ENCODE results near the gene CLEC4A.
"Not testable (repeated sequence)": the region's sequence is repeated elsewhere in the genome, so short reads cannot be mapped to it uniquely, and the experiment has no call there.

CLEC4A gene

GRCh38 chr12:8179989-8180585 lies 56.7 kb downstream of the CLEC4A start:
- not testable (repeated sequence) for H2BK12ac ChIP-seq (ENCODE audit: low read length); H2AK5ac ChIP-seq (ENCODE audit: low read length); H3K18ac ChIP-seq (ENCODE audit: low read length); H3K79me2 ChIP-seq (ENCODE audit: control insufficient read depth, insufficient read depth, low read length, poor library complexity); H2BK120ac ChIP-seq (ENCODE audit: insufficient read depth, low read length, poor library complexity); H3K4me3 ChIP-seq (ENCODE audit: low read depth, low read length); H3K14ac ChIP-seq (ENCODE audit: low read length); H3K4ac ChIP-seq (ENCODE audit: low read depth, low read length); H3K9me3 ChIP-seq (ENCODE audit: insufficient read depth, low read depth, low read length); H2BK5ac ChIP-seq (ENCODE audit: low read depth, low read length, poor library complexity); H3K27ac ChIP-seq (ENCODE audit: low read depth, low read length); H3K79me1 ChIP-seq (ENCODE audit: low read length); H3K23ac ChIP-seq (ENCODE audit: low read length); H3K27me3 ChIP-seq (ENCODE audit: insufficient read depth, low read length); H3K9ac ChIP-seq (ENCODE audit: low read length); H3K36me3 ChIP-seq (ENCODE audit: control insufficient read depth in 1 of 2, insufficient read depth in 2 of 2, low read length in 2 of 2); H3K4me1 ChIP-seq (ENCODE audit: control insufficient read depth in 1 of 2, insufficient read depth in 2 of 2, low read length in 2 of 2)
- Histone ChIP-seq H2AFZ (ENCODE audit: insufficient read depth, low read length, poor library complexity) (peak overlapping the region; percentile 63), H3K4me2 (ENCODE audit: low read length) (peak overlapping the region; percentile 65), H4K12ac (ENCODE audit: low read depth, low read length) (peak overlapping the region; percentile 90), H4K91ac (ENCODE audit: low read depth, low read length) (peak overlapping the region; percentile 14), H4K8ac (ENCODE audit: low read depth, low read length) (peak overlapping the region; percentile 92)
- WGBS (ENCODE audit: extremely low coverage, insufficient coverage, insufficient read length), result no CpG with 5 or more reads among the region's 43 CpGs
- peak; percentile 8 to 39 for DNase-seq

GRCh38 chr12:8181271-8181670 lies 57.9 kb downstream of the CLEC4A start:
- DNase-seq; H3K79me1 ChIP-seq (ENCODE audit: low read length); H3K9ac ChIP-seq (ENCODE audit: low read length); H3K4ac ChIP-seq (ENCODE audit: low read depth, low read length); H3K23ac ChIP-seq (ENCODE audit: low read length); H3K36me3 ChIP-seq (ENCODE audit: control insufficient read depth in 1 of 2, insufficient read depth in 2 of 2, low read length in 2 of 2); H4K91ac ChIP-seq (ENCODE audit: low read depth, low read length); H3K27me3 ChIP-seq (ENCODE audit: insufficient read depth, low read length); H3K18ac ChIP-seq (ENCODE audit: low read length); H3K4me2 ChIP-seq (ENCODE audit: low read length); H3K9me3 ChIP-seq (ENCODE audit: insufficient read depth, low read depth, low read length); H2AK5ac ChIP-seq (ENCODE audit: low read length); H3K27ac ChIP-seq (ENCODE audit: low read depth, low read length); H2BK120ac ChIP-seq (ENCODE audit: insufficient read depth, low read length, poor library complexity); H4K8ac ChIP-seq (ENCODE audit: low read depth, low read length); H4K12ac ChIP-seq (ENCODE audit: low read depth, low read length); H3K14ac ChIP-seq (ENCODE audit: low read length); H3K4me3 ChIP-seq (ENCODE audit: low read depth, low read length); H2BK5ac ChIP-seq (ENCODE audit: low read depth, low read length, poor library complexity); H3K79me2 ChIP-seq (ENCODE audit: control insufficient read depth, insufficient read depth, low read length, poor library complexity); H2AFZ ChIP-seq (ENCODE audit: insufficient read depth, low read length, poor library complexity); H2BK12ac ChIP-seq (ENCODE audit: low read length); H3K4me1 ChIP-seq (ENCODE audit: control insufficient read depth in 1 of 2, insufficient read depth in 2 of 2, low read length in 2 of 2): not testable (repeated sequence)

GRCh38 chr12:8182923-8183322 lies 59.5 kb downstream of the CLEC4A start:
- no CpG with 5 or more reads among the region's 7 CpGs for WGBS (ENCODE audit: extremely low coverage, insufficient coverage, insufficient read length)

GRCh38 chr12:8183346-8183745 lies 59.9 kb downstream of the CLEC4A start:
- not testable (repeated sequence) for H3K4me1 ChIP-seq (ENCODE audit: control insufficient read depth in 1 of 2, insufficient read depth in 2 of 2, low read length in 2 of 2); H3K18ac ChIP-seq (ENCODE audit: low read length); H3K23ac ChIP-seq (ENCODE audit: low read length); H3K4ac ChIP-seq (ENCODE audit: low read depth, low read length); H3K27ac ChIP-seq (ENCODE audit: low read depth, low read length); H2BK12ac ChIP-seq (ENCODE audit: low read length); H2AK5ac ChIP-seq (ENCODE audit: low read length); H3K4me3 ChIP-seq (ENCODE audit: low read depth, low read length); H3K79me1 ChIP-seq (ENCODE audit: low read length); H4K91ac ChIP-seq (ENCODE audit: low read depth, low read length); DNase-seq; H3K9me3 ChIP-seq (ENCODE audit: insufficient read depth, low read depth, low read length); H3K14ac ChIP-seq (ENCODE audit: low read length); H2BK5ac ChIP-seq (ENCODE audit: low read depth, low read length, poor library complexity); H3K9ac ChIP-seq (ENCODE audit: low read length); H3K79me2 ChIP-seq (ENCODE audit: control insufficient read depth, insufficient read depth, low read length, poor library complexity); H3K36me3 ChIP-seq (ENCODE audit: control insufficient read depth in 1 of 2, insufficient read depth in 2 of 2, low read length in 2 of 2); H3K27me3 ChIP-seq (ENCODE audit: insufficient read depth, low read length); H4K8ac ChIP-seq (ENCODE audit: low read depth, low read length); H4K12ac ChIP-seq (ENCODE audit: low read depth, low read length); H3K4me2 ChIP-seq (ENCODE audit: low read length); H2AFZ ChIP-seq (ENCODE audit: insufficient read depth, low read length, poor library complexity); H2BK120ac ChIP-seq (ENCODE audit: insufficient read depth, low read length, poor library complexity)
- no CpG with 5 or more reads among the region's 23 CpGs for WGBS (ENCODE audit: extremely low coverage, insufficient coverage, insufficient read length)

More at GRCh38 chr12:8182923-8183322, 59.5 kb downstream of the CLEC4A start:
- H4K91ac ChIP-seq (ENCODE audit: low read depth, low read length); DNase-seq; H3K4me2 ChIP-seq (ENCODE audit: low read length); H3K79me1 ChIP-seq (ENCODE audit: low read length); H3K27ac ChIP-seq (ENCODE audit: low read depth, low read length); H3K23ac ChIP-seq (ENCODE audit: low read length); H3K27me3 ChIP-seq (ENCODE audit: insufficient read depth, low read length); H3K36me3 ChIP-seq (ENCODE audit: control insufficient read depth in 1 of 2, insufficient read depth in 2 of 2, low read length in 2 of 2); H2AK5ac ChIP-seq (ENCODE audit: low read length); H3K9me3 ChIP-seq (ENCODE audit: insufficient read depth, low read depth, low read length); H3K4ac ChIP-seq (ENCODE audit: low read depth, low read length); H3K18ac ChIP-seq (ENCODE audit: low read length); H3K9ac ChIP-seq (ENCODE audit: low read length); H2BK120ac ChIP-seq (ENCODE audit: insufficient read depth, low read length, poor library complexity); H3K79me2 ChIP-seq (ENCODE audit: control insufficient read depth, insufficient read depth, low read length, poor library complexity); H3K14ac ChIP-seq (ENCODE audit: low read length); H3K4me1 ChIP-seq (ENCODE audit: control insufficient read depth in 1 of 2, insufficient read depth in 2 of 2, low read length in 2 of 2); H3K4me3 ChIP-seq (ENCODE audit: low read depth, low read length); H2BK5ac ChIP-seq (ENCODE audit: low read depth, low read length, poor library complexity); H4K12ac ChIP-seq (ENCODE audit: low read depth, low read length); H2AFZ ChIP-seq (ENCODE audit: insufficient read depth, low read length, poor library complexity); H2BK12ac ChIP-seq (ENCODE audit: low read length); H4K8ac ChIP-seq (ENCODE audit: low read depth, low read length): not testable (repeated sequence)

All from trophoblast cell (in vitro differentiated cells and primary cell).